Calu3 (cell line): ENCODE data around the gene CHN1. TPM values are rescaled to one million over a fixed set of nuclear protein-coding genes. Genes with fewer than 3 reads are reported as not detected.
A peak's percentile ranks its signal among the peaks of the same experiment; 100 is the strongest.

Source experiments
- BruUV-seq: library from RNA; stranded (reverse); fragments of 400-500 nt; replicated peaks from 2 replicates; lab custom pipeline; 2021; lab: Mats Ljungman, UMichigan
- CTCF ChIA-PET: fragments of 300-600 bp; sonication (Branson Sonifier 250); formaldehyde crosslinking; loops from one replicate; lab custom pipeline; 2022; ENCODE audit warnings: antibody characterized with exemption; lab: Charles Lee
- DNase-seq: peaks from one replicate; pipeline ENCODE4 v3.0.0; 2022
- H3K27ac Mint-ChIP-seq: one replicate; pipeline ENCODE4 v1.8.0; 2022; ENCODE audit warnings: mixed read lengths; ENCODE audit not compliant: unreplicated experiment
- H3K27me3 Mint-ChIP-seq: one replicate; pipeline ENCODE4 v1.8.0; 2022; ENCODE audit warnings: mixed read lengths; ENCODE audit not compliant: unreplicated experiment
- H3K36me3 Mint-ChIP-seq: one replicate; pipeline ENCODE4 v1.8.0; 2022; ENCODE audit warnings: mild to moderate bottlenecking, moderate library complexity, mixed read lengths; ENCODE audit not compliant: insufficient read depth, unreplicated experiment
- H3K4me1 Mint-ChIP-seq: one replicate; pipeline ENCODE4 v1.8.0; 2022; ENCODE audit warnings: mild to moderate bottlenecking, low read depth, mixed read lengths; ENCODE audit not compliant: unreplicated experiment
- H3K4me3 Mint-ChIP-seq: one replicate; pipeline ENCODE4 v1.8.0; 2022; ENCODE audit warnings: mild to moderate bottlenecking, low read depth, moderate library complexity, mixed read lengths; ENCODE audit not compliant: unreplicated experiment
- H3K9me3 Mint-ChIP-seq: one replicate; pipeline ENCODE4 v1.8.0; 2022; ENCODE audit warnings: low read depth, mixed read lengths; ENCODE audit not compliant: unreplicated experiment
- CTCF ChIP-seq: fragments of 200-600 bp; IDR thresholded peaks from one replicate; pipeline ENCODE4 v1.8.0; 2022; ENCODE audit warnings: antibody characterized with exemption; ENCODE audit not compliant: unreplicated experiment
- intact Hi-C: fragments of 100-400 bp; cut with micrococcal nuclease; formaldehyde crosslinking; loops from one replicate; pipeline ENCODE4 v1.10.0; 2022; ENCODE audit not compliant: unreplicated experiment
- total RNA-seq: library from RNA; stranded (reverse); gene quantifications from 2 replicates; pipeline ENCODE4 v1.2.3, GENCODE V29; 2022

CHN1 gene
- total RNA-seq, 1 experiment from 2014 or later = 2.4 TPM

GRCh38 chr2:175035806-175036205 is 30.6 kb upstream of the CHN1 start:
- no TSS peak for BruUV-seq
- no peak for TF ChIP-seq CTCF
- H3K27ac Mint-ChIP-seq = no peak overlapping the region
- H3K36me3 Mint-ChIP-seq = no peaks in the 10 kb centered on the region
- H3K4me1 Mint-ChIP-seq = no peaks in the 10 kb centered on the region
- H3K4me3 Mint-ChIP-seq = no peak overlapping the region
- no peaks in the 10 kb centered on the region for H3K27me3 Mint-ChIP-seq
- no peak for DNase-seq
- intact Hi-C loops = loop anchor here (1.0 kb wide), 1 partner anchor 246 kb away; no protein-coding TSS in a partner anchor
- CTCF ChIA-PET = no interaction called here
- no peaks in the 10 kb centered on the region for H3K9me3 Mint-ChIP-seq

DNA sequence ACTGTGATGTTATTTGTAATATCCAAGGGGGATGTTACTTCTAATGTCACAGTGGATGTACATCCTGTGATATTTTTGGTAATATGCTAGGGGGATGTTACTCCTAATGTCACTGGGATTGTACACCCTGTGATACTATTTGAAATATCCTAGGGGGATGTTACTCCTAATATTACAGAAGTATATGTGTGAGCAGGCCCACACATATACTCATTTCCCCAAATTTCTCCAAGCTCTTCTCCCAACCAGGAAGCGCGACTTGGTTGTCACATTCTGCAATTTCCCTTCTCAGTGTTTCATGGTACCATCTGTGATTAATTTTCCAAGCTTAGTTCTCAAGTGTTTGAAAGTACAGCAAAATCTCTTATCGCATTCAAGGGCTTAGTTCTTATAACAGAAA is 29.5 kb upstream of the CHN1 start:
- H3K4me3 Mint-ChIP-seq = no peak overlapping the region
- TF ChIP-seq CTCF = no peak
- CTCF ChIA-PET = no interaction called here
- H3K27ac Mint-ChIP-seq = no peak overlapping the region
- H3K4me1 Mint-ChIP-seq = no peaks in the 10 kb centered on the region
- no peaks in the 10 kb centered on the region for H3K36me3 Mint-ChIP-seq
- no TSS peak for BruUV-seq
- DNase-seq = no peak
- intact Hi-C loops = loop anchor here (5.0 kb wide), 1 partner anchor 168 kb away; no protein-coding TSS in a partner anchor
- no peaks in the 10 kb centered on the region for H3K9me3 Mint-ChIP-seq
- H3K27me3 Mint-ChIP-seq = no peaks in the 10 kb centered on the region

- Mint-ChIP-seq H3K9me3 (no peaks in the 10 kb centered on the region), H3K27me3 (no peaks in the 10 kb centered on the region), H3K4me3 (no peak overlapping the region), H3K27ac (no peak overlapping the region), H3K4me1 (no peaks in the 10 kb centered on the region), H3K36me3 (no peaks in the 10 kb centered on the region)
- peak; percentile 43 for DNase-seq
- CTCF ChIA-PET = interaction anchor here (1.0 kb wide), 1 partner anchor 157 kb away, joined by 4 read pairs; no protein-coding TSS in a partner anchor
- peak; percentile 44 for TF ChIP-seq CTCF
- no TSS peak for BruUV-seq
- intact Hi-C loops = loop anchor here (2.0 to 5.0 kb wide), 2 partner anchors 172 to 298 kb away; no protein-coding TSS in a partner anchor
These were observed 25.4 kb upstream of the CHN1 start for GRCh38 chr2:175030380-175031271.

GRCh38 chr2:175027755-175028154 is 22.6 kb upstream of the CHN1 start:
- Mint-ChIP-seq H3K4me3 (no peak overlapping the region), H3K27me3 (no peaks in the 10 kb centered on the region), H3K36me3 (no peaks in the 10 kb centered on the region), H3K4me1 (no peaks in the 10 kb centered on the region), H3K9me3 (no peaks in the 10 kb centered on the region), H3K27ac (no peak overlapping the region)
- CTCF ChIA-PET = no interaction called here
- BruUV-seq = no TSS peak
- intact Hi-C loops = no loop called here
- no peak for TF ChIP-seq CTCF
- DNase-seq = no peak
